ENCODE data around the gene PCDHB1.

DNA sequence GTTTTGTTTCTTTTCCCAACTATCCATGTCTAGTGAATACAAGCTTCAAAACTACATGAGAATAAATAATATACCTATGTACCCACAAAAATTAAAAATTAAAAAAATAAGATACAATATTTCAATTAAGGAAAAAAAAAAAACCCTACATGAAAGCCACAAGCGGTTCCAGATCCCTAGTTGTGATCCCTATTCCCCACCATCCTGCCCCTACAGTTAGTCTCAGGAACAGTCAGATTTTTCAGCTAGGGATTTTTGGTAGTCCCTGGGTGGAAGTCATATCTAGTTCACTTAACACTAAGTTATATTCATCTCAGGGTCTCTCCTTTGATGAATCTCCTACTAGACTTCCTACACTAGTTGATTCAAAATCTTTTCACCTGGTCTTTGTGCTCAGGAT lies 18.5 kb upstream of the PCDHB1 start:
- TF ChIP-seq EZH2 (IDR thresholded peaks at IDR 0.05; ENCODE audit: borderline replicate concordance), result no peak
- TF ChIP-seq, protein P1, sequence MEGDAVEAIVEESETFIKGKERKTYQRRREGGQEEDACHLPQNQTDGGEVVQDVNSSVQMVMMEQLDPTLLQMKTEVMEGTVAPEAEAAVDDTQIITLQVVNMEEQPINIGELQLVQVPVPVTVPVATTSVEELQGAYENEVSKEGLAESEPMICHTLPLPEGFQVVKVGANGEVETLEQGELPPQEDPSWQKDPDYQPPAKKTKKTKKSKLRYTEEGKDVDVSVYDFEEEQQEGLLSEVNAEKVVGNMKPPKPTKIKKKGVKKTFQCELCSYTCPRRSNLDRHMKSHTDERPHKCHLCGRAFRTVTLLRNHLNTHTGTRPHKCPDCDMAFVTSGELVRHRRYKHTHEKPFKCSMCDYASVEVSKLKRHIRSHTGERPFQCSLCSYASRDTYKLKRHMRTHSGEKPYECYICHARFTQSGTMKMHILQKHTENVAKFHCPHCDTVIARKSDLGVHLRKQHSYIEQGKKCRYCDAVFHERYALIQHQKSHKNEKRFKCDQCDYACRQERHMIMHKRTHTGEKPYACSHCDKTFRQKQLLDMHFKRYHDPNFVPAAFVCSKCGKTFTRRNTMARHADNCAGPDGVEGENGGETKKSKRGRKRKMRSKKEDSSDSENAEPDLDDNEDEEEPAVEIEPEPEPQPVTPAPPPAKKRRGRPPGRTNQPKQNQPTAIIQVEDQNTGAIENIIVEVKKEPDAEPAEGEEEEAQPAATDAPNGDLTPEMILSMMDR (IDR thresholded peaks at IDR 0.05; ENCODE audit: poor library complexity), result no peak
